ENCODE data around the gene ZNF276. TPM values are rescaled to one million over a fixed set of nuclear protein-coding genes. Genes with fewer than 3 reads are reported as not detected.

Gene ZNF276
- polyA plus RNA-seq, 1 experiment: 8.5 TPM

DNA sequence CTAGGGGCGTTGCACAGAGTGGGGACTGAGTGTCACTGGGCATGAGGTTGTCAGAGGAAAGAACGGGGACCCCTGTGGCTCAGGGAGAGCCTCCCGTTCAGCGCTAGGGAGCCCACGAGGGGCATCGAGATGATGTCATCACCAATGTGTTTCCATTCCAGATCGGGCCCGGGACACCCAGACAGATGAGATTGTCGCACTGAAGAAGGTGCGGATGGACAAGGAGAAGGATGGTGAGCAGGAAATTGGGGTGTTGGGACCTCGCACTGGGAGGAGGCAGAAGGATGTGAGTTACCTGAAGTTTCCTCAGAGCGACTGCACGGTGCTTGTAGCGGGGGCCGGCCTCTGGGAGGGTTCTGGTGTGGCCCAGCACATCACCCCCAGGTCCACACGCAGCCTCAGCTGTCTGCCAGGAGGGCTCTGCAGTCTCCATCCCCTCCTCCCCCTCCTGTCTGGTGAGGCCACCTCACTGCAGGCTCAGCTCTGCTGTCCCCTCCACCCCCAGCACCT, 30.9 kb upstream of the ZNF276 start:
- H3K36me3 ChIP-seq (ENCODE audit: control insufficient read depth, insufficient read depth, low read length): peaks cover 32% of the 10 kb centered on the region
- ChIA-PET POLR2A (no interaction called here), CTCF (interaction anchor here (0.9 kb wide), 1 partner anchor 10 kb away, joined by 3 read pairs; no protein-coding TSS in a partner anchor)
- H3K4me3 ChIP-seq (ENCODE audit: low read depth, low read length): no peak overlapping the region
- no peak for DNase-seq (ENCODE audit: low read depth)
- TF ChIP-seq CTCF (IDR thresholded peaks at IDR 0.05; ENCODE audit: insufficient read depth, low read depth, low read length): no peak
- H3K27me3 ChIP-seq (ENCODE audit: control insufficient read depth, insufficient read depth, low read length): no peaks in the 10 kb centered on the region

DNA sequence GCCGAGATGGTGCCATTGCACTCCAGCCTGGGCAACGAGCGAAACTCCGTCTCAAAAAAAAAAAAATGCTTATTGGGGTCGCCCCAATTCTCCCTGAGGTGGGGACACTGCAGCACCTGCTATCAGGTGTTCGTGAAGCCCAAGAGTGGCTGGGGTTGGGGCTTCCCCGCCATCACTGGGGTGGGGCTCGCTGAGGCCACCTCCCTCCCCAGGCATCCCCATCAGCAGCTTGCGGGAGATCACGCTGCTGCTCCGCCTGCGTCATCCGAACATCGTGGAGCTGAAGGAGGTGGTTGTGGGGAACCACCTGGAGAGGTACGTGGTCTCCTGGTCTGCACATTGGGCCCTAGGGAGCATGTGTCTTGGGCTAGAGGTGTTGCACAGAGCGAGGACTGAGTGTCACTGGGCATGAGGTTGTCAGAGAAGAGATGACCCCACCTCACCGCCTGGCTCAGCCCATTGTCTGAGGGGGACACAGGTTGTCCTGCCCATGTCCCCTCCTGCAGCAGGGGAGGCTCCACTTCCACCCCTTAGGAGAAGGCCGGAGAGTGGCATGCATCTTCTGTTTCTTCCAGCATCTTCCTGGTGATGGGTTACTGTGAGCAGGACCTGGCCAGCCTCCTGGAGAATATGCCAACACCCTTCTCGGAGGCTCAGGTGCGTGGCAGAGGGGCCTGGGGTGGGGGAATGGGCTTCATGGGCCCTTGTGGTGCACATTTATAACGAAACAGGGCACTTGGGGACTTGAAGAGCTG, 29.9 kb upstream of the ZNF276 start:
- ChIA-PET CTCF (interaction anchor here (0.9 kb wide), 1 partner anchor 9 kb away, joined by 3 read pairs; no protein-coding TSS in a partner anchor), POLR2A (no interaction called here)
- Histone ChIP-seq H3K36me3 (ENCODE audit: control insufficient read depth, insufficient read depth, low read length) (peaks cover 37% of the 10 kb centered on the region), H3K27me3 (ENCODE audit: control insufficient read depth, insufficient read depth, low read length) (no peaks in the 10 kb centered on the region), H3K4me3 (ENCODE audit: low read depth, low read length) (no peak overlapping the region)
- DNase-seq (ENCODE audit: low read depth): no peak
- TF ChIP-seq CTCF (IDR thresholded peaks at IDR 0.05; ENCODE audit: insufficient read depth, low read depth, low read length): no peak

DNA sequence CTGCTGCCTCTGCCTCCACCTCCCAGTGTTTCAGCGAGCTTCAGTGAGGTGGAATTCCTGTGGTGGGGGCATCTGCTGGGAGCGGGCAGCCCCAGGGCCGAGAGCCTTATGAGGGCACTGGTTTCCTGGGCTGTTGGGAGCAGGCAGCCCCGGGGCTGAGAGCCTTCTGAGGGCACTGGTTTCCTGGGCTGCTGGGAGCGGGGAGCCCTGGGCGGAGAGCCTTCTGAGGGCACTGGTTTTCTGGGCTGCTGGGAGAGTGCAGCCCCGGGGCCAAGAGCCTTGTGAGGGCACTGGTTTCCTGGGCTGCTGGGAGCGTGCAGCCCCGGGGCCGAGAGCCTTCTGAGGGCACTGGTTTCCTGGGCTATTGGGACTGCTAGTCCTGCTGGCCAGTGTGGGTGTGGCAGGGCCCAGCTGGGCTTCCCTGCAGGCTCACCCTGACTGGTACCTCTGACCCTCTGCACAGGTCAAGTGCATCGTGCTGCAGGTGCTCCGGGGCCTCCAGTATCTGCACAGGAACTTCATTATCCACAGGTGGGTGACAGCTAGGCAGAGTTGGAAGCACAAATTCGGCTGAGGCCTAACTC, 29.3 kb upstream of the ZNF276 start:
- H3K36me3 ChIP-seq (ENCODE audit: control insufficient read depth, insufficient read depth, low read length): peaks cover 41% of the 10 kb centered on the region
- CTCF ChIA-PET: no interaction called here
- H3K4me3 ChIP-seq (ENCODE audit: low read depth, low read length): no peak overlapping the region
- POLR2A ChIA-PET: no interaction called here
- DNase-seq (ENCODE audit: low read depth): no peak
- no peak for TF ChIP-seq CTCF (IDR thresholded peaks at IDR 0.05; ENCODE audit: insufficient read depth, low read depth, low read length)
- no peaks in the 10 kb centered on the region for H3K27me3 ChIP-seq (ENCODE audit: control insufficient read depth, insufficient read depth, low read length)

- DNase-seq (ENCODE audit: low read depth): no peak
- Histone ChIP-seq H3K36me3 (ENCODE audit: control insufficient read depth, insufficient read depth, low read length) (peaks cover 46% of the 10 kb centered on the region), H3K4me3 (ENCODE audit: low read depth, low read length) (no peak overlapping the region), H3K27me3 (ENCODE audit: control insufficient read depth, insufficient read depth, low read length) (no peaks in the 10 kb centered on the region)
- ChIA-PET POLR2A (no interaction called here), CTCF (interaction anchor here (0.7 kb wide), 1 partner anchor 12 kb away, joined by 3 read pairs; no protein-coding TSS in a partner anchor)
- no peak for TF ChIP-seq CTCF (IDR thresholded peaks at IDR 0.05; ENCODE audit: insufficient read depth, low read depth, low read length)
These were observed 28.0 kb upstream of the ZNF276 start for GRCh38 chr16:89693289-89693731.
